LNCAP (cell line): ENCODE data around the gene MYT1.

Experiments
- CTCF ChIP-seq: fragments of 450-650 bp; IDR thresholded peaks from 2 replicates; pipeline ENCODE4 v1.5.1; 2017; ENCODE audit warnings: mild to moderate bottlenecking

The MYT1 gene

GRCh38 chr20:64255361-64256281 lies 91.4 kb downstream of the MYT1 start, which contains the start of gene PCMTD2:
TSS of gene PCMTD2 (plus strand) at chr20:64255748. CDS start at chr20:64259966, 4,218 bp downstream.
- no peak for TF ChIP-seq CTCF

- no peak for TF ChIP-seq CTCF
These were observed 92.2 kb downstream of the MYT1 start for GRCh38 chr20:64256282-64256935.

GRCh38 chr20:64257107-64257757 lies 93.0 kb downstream of the MYT1 start:
- TF ChIP-seq CTCF, result no peak

GRCh38 chr20:64258071-64258823 lies 94.0 kb downstream of the MYT1 start:
- TF ChIP-seq CTCF, result no peak

- TF ChIP-seq CTCF, result no peak
These were observed 96.0 kb downstream of the MYT1 start for GRCh38 chr20:64260239-64260638.

GRCh38 chr20:64261138-64261537 lies 96.9 kb downstream of the MYT1 start:
- TF ChIP-seq CTCF, result no peak

GRCh38 chr20:64264091-64264490 lies 99.8 kb downstream of the MYT1 start:
- no peak for TF ChIP-seq CTCF
